Ovary (tissue), 3 donors: Measurements from ENCODE around the gene ARIH1.

Experiments used
- CTCF ChIP-seq, 3 donors: fragments of 450-650 bp in 2 of 3; fragments of 200-600 bp in 1 of 3; IDR thresholded peaks; one replicate each; pipeline versions ENCODE4 v1.5.1 to v1.8.0; 2016 to 2022; ENCODE audit warnings: antibody characterized with exemption in 3 of 3, mild to moderate bottlenecking in 1 of 3
- EP300 ChIP-seq: sonication (generic); formaldehyde crosslinking; IDR thresholded peaks from one replicate; pipeline ENCODE4 v1.6.1; 2017; ENCODE audit warnings: antibody characterized with exemption
- donor health status: DM: no; HTN: no; CAD: no.

DNA sequence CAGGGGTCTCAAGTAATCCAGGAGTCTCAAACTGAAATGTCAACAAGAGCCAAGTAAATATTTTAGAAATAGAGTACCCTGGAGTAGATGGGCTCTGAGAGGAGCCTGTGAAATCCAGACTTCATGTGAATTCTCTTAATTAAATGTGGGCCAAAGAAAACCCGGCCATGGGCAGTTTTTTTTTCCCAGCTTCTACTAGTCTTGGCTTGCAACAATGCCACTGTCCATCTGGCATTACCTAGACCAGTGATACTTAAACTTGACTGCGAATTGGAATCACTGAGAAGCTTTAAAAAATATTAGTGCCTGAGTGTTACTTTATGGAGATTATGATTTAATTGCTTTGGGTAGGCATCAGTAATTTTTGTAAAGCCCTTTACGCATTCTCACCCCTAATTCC lies 114.0 kb downstream of the ARIH1 start:
- TF ChIP-seq CTCF (IDR thresholded peaks at IDR 0.05) (no peak), EP300 (no peak)
